Measurements from ENCODE around the gene RHBDL1.

Gene RHBDL1

DNA sequence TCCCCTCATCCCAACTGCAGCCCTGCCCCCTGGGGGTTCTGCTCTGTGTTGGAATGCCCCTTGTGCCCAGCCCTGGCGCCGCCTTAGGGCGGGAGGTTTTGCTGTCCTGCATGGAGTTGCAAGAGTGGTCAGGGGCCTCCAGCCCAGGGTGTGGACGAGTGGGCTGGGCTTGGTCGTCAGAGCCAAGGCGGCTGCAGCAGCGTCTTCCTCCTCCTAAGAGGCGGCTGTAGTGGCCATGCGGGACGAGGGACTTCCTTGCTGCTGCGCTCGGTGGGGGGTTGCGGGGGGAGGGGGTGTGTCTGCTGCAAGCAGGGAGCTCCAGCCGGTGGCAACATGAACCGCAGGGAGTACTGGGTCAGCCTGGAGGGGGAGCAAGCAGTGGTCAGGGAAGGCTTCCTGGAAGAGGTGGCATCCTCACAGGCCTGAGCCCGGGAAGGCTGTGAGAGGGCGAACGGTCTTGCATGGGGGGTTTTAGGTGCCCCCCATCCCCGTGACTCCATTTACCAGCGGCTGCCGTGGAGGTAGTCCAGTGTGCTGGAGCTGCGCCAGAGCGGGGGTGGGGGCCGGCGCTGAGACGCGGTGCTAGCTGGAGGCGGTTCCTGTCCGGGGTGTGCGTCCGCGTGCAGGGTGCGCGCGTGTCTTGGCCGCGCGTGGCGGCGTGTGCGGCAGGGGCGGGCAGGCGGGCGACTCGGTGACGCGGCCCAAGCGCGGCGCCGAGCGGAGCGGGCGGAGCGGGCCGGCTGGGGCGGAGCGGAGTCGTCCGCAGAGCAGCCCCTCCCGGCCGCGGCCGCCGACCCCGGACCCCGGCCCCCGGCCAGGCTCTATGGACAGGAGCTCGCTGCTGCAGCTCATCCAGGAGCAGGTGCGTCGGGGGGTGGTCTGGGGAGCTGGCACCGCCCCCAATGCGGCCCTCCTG is at the start of gene RHBDL1:
Gene RHBDL1, plus strand, starts transcription at position 704 of the 916 bp plus-strand sequence. Its CDS starts 120 bp downstream, at position 824.
- no peak for DNase-seq

DNA sequence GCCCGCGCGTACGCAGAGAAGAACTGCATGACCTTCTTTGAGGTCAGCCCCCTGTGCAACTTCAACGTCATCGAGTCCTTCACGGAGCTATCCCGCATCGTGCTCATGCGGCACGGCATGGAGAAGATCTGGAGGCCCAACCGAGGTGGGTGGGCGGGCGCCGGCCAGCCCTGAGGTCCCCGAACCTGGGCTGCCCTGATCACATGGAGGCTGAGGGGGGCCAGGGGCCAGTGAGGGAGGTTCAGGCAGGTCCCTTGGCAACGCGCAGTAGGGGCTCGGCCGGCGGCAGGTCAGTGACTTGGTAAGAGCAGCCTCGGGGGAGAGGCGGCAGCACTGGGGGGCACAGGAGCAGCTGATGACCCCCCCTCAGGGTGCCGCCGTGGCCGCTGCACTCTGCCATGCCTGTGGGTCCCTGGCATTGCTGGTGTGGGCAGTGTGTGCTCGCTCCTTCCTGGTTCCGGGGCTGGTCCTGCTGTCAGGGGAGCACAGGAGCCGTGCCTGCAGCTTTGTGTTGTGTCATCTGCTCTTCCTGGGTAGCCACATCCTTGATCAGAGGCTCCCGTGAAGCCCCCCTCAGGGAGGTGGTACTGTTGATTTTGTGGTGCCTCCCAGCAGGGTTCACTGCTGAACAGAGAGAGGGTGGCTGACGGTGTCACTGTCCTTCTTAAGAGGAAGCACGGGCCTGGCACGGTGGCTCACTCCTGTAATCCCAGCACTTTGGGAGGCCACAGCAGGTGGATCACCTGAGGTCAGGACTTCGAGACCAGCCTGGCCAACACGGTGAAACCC is 49.3 kb upstream of the RHBDL1 start:
- no peak for DNase-seq

GRCh38 chr16:626787-627453 is 48.6 kb upstream of the RHBDL1 start:
- DNase-seq: no peak

DNA sequence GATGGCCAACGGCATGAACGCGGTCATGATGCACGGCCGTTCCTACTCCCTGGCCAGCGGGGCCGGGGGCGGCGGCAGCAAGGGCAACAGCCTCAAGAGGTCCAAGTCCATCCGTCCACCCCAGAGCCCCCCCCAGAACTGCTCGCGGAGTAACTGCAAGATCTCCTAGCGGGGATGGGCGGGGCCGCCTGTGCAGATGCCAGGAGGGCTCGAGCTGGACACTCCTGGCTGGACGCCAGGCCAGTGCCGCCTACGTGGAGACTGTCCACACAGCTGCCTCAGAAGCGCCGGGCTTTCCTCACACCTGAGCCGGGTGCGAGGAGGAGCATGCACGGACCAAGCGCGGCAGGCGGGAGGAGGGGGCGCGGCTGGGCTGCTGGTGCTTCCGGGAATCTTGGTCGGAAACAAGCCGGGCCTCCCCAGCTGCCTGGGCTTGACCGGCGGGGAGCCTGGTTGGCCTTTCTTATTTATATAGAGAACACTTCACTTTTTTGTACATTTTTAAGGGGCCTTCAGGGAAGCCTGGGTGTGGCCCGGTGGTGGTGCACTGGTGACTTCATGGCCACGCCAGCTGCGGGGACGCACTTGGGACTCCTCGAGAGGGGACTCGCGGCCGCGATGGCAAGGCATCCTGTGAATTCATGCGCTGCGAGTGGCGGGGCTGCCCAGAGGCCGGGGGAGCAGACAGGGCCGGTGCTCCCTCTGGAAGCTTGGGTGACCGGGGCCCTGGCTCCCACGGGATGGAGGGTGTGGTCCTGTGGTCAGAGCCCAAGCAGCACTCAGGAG is 47.8 kb upstream of the RHBDL1 start:
- DNase-seq: no peak

DNA sequence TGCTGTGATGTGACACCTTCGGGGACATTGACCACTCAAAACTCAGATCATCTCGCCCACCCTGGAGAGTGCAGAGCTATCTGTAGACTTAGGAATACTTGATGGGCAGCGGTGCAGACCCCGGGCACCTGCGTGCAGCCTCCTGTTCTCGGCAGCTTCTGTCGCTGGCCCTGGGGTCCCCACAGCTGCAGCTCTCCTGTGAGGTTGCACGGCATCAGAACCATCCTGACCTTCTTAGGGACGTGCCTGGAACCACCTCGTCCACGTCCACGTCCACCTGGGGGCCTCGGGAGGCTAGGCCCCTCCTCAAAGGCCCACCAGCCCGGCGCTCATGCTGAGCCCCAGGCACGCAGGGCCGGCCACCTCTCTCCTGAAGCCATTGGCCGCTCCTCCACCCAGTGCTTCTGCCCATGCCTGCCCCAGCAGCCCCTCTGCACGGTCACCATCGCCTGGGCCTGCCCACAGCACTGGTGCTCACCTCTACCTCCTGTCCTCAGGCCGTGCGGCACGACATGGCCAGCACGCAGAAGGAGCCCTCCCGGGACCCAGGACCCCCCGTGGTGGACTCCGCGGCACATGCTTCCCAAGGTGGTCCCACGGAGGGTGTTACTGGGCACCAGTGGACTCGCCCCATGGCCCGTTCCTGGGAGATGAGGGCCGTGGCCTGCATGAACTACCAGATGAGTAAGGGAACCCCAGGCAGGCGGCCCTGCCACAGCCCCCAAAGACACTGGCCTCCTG is 47.0 kb upstream of the RHBDL1 start:
- DNase-seq: no peak

DNA sequence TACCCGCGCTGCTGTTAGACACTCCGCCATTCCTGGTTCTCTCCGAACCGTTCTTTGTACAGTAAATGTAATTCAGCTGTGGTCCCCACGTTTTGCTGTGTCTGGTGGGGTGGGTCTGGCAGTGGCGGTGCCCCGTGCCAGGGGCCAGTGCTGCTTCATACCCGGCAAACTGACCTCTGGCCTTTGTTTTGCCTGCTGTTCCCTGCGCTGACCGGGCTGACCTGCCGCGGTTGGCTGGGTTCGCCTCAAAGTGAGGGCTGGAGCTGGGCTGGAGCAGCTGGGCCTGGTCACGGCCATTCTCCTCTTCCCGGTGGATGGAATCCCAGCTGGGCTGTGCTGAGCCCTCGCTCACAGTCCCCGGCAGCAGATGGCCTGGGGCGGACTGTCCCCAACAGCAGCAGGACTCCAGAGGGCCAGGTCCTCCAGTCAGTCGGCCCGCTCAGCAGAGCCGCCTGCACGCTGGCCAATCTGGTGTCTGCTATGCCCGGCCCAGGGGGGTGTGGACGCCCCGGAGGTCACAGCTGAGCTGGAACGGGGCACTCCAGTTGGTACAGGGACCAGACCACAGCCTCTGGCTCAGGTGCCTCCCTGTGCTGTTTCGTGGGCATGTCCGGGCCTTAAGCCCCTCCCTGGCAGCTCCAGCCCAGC is 46.2 kb upstream of the RHBDL1 start:
- no peak for DNase-seq

GRCh38 chr16:629833-630248 is 45.6 kb upstream of the RHBDL1 start:
- no peak for DNase-seq

DNA sequence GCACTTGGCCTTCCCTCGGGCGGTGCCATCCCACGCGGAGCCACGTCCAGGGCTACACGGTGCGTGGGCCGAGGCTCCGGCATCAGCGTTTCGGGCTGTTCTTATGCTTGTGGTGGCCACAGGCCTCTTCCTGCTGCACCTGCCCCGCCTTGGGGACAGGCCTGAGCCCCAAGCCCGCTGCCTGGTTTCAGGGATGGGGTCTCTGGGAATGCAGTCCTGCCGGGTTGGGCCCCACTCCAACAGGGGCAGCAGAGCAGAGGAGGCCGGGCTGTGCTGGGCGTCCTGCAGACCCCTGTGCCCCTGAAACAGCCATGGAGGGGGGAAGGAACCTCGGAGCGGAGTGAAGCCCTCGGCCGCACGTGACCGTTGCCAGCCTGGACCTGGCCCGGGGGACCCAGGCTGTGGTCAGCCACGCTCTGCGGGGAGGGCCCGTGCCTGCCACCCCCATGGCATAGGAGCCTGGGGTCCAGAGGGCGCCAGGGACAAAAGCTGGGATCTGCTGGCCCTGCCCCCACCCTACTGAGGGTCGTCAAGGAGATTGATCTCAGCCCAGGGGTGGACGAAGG is 45.1 kb upstream of the RHBDL1 start:
- no peak for DNase-seq

DNA sequence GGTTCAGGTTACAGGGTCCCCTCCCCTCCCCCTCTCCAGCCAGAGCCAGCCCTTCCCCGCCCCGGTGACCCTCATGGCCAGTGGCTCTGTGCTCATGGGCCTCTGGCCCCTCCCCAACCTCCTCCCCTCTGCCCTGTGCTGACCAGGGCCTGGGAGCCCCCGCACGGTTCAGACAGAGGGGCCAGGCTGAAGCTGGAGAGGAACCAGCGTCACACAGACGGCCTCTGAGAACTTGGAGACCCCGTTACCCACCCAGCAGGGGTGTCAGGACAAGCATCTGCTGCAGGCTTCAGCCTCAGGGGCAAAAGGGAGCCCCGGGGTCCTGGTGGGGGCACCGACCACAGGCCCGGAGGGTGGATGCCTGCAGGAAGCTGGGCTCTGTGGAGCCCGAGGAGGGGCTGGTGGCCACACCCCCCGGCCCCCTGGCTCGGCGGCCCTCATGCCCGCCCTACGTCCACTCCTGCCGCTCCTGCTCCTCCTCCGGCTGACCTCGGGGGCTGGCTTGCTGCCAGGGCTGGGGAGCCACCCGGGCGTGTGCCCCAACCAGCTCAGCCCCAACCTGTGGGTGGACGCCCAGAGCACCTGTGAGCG is 44.6 kb upstream of the RHBDL1 start, which contains the start of gene WFIKKN1:
Gene WFIKKN1, plus strand, starts transcription at position 171 of the 591 bp plus-strand sequence. Its CDS starts 269 bp downstream, at position 440.
- DNase-seq: no peak

- DNase-seq: no peak
Measured at GRCh38 chr16:631808-632358, 43.6 kb upstream of the RHBDL1 start.

DNA sequence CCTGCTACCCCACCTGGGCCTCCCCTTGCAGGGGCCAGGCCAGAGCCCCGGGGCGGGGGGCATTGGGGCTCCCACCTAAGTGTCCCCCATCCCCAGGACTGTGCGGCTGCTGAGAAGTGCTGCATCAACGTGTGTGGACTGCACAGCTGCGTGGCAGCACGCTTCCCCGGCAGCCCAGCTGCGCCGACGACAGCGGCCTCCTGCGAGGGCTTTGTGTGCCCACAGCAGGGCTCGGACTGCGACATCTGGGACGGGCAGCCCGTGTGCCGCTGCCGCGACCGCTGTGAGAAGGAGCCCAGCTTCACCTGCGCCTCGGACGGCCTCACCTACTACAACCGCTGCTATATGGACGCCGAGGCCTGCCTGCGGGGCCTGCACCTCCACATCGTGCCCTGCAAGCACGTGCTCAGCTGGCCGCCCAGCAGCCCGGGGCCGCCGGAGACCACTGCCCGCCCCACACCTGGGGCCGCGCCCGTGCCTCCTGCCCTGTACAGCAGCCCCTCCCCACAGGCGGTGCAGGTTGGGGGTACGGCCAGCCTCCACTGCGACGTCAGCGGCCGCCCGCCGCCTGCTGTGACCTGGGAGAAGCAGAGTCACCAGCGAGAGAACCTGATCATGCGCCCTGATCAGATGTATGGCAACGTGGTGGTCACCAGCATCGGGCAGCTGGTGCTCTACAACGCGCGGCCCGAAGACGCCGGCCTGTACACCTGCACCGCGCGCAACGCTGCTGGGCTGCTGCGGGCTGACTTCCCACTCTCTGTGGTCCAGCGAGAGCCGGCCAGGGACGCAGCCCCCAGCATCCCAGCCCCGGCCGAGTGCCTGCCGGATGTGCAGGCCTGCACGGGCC is 42.8 kb upstream of the RHBDL1 start:
- no peak for DNase-seq

GRCh38 chr16:633336-634050 is 42.0 kb upstream of the RHBDL1 start:
- DNase-seq: no peak

- DNase-seq: no peak
Measured at GRCh38 chr16:634051-634670, 41.3 kb upstream of the RHBDL1 start.

- DNase-seq: no peak
Measured at GRCh38 chr16:634996-635395, 40.5 kb upstream of the RHBDL1 start.

GRCh38 chr16:635573-636205 is 39.8 kb upstream of the RHBDL1 start:
- no peak for DNase-seq

DNA sequence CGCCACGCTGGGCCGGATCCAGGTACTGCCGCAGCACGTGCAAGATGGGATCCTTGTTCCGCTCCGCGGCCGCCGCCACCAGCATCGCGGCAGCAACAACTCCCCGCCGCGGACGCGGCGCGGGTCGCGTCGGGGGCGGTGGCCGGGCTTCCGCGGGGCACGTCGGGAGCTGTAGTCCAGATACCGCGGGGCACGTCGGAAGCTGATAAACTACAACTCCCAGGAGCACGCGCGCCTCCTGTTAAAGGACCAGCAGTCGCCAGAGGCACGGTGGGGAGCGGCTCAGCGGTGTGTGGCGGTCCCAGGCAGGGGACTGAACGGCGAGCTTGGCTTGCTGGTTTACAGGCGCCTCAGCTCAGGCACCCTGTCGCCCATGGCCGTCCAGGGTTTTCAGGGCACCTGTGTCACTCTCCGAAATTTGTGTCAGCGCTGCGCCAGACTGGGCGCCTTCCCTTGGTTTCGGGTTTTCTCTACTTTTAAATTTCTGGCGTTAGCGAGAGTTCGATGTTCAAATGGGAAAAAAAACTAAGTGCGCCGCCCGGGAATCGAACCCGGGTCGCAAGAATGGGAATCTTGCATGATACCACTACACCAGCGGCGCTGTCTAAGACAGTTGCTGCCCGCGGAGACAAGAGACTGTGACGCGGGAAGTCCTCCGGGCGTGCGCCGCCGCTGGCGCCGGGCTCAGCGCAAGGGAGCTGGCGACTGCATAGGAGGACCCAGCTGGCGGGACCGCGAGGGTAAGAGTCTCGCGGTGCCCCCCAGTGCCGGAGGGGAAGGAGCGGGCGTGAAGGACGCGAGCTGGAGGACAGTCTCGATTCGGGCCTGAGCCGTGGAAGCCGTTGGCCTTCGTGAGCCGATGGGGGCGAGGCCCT is 39.0 kb upstream of the RHBDL1 start, which contains the start of gene METTL26:
Gene METTL26, minus strand, starts transcription at position 100 of the 875 bp plus-strand sequence. Its CDS starts 15 bp downstream, at position 85.
- DNase-seq: peak; percentile 82
